Adrenal gland (tissue), 5 donors: ENCODE data around the gene PKN3.

Source experiments
- POLR2A ChIP-seq, 2 donors: fragments of 450-650 bp; IDR thresholded peaks; one replicate each; pipeline ENCODE4 v1.6.1; 2017; ENCODE audit warnings: antibody characterized with exemption in 2 of 2, mild to moderate bottlenecking in 2 of 2, moderate library complexity in 1 of 2
- TF ChIP-seq, protein P1 (sequence below), 6 experiments: fragments of 450-650 bp in 4 of 6; fragments of 200-600 bp in 2 of 6; sonication (generic) in 1 of 6; IDR thresholded peaks; 1 replicate in 5 of 6; 2 replicates in 1 of 6; pipeline versions ENCODE4 v1.5.1 to v1.8.0; 2016 to 2021; ENCODE audit warnings: antibody characterized with exemption in 6 of 6, mild to moderate bottlenecking in 2 of 6, moderate library complexity in 1 of 6
- donor health status: DM: no; HTN: no; CAD: no.

DNA sequence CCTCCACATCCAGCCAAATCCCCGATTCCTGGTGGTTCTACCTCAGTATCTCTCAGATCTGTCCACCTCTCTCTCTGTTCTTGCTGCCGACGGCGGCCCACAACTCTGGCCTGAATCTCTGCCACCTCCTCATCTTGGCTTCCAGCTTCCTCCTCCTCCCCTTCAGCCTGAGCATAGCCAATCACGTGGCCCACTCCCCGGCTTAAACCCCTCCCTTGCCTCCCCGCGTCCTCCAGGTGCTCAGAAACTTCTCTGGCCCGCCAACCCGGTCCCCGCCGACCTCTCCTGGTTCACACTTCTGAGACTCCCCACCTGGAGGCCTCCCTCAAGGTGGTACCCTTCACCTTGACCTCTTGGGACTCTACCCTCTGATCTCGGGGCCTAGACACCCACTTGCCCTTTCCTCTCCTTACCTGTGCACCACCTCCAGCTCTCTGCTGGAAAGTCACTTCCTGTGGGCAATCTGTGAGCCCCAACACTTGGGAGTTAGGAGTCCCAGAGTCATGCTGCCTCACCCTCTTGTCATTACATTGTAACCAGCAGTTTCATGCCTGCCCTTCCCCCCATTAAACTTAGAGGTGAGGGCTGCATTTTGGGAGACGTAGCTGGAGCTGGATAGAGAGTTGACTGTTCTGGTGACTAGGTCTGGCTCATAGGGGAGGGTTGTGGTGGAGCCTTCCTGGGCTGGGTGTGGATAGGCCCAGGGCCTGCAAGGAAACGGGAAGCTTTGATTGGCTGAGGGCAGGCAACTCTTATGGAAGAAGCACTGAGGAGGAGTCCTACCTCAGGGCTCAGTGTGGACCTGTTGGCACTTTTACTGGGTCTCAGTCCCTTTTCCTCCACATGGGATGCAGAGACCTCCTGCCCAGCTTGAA is 17.7 kb upstream of the PKN3 start:
- TF ChIP-seq, protein P1, sequence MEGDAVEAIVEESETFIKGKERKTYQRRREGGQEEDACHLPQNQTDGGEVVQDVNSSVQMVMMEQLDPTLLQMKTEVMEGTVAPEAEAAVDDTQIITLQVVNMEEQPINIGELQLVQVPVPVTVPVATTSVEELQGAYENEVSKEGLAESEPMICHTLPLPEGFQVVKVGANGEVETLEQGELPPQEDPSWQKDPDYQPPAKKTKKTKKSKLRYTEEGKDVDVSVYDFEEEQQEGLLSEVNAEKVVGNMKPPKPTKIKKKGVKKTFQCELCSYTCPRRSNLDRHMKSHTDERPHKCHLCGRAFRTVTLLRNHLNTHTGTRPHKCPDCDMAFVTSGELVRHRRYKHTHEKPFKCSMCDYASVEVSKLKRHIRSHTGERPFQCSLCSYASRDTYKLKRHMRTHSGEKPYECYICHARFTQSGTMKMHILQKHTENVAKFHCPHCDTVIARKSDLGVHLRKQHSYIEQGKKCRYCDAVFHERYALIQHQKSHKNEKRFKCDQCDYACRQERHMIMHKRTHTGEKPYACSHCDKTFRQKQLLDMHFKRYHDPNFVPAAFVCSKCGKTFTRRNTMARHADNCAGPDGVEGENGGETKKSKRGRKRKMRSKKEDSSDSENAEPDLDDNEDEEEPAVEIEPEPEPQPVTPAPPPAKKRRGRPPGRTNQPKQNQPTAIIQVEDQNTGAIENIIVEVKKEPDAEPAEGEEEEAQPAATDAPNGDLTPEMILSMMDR (IDR thresholded peaks at IDR 0.05): no peak
- peak in 1 of 2 donors; percentile 67 for TF ChIP-seq POLR2A (IDR thresholded peaks at IDR 0.05)
